CD4-positive, alpha-beta memory T cell (primary cell): ENCODE data around the gene DNHD1. TPM values are rescaled to one million over a fixed set of nuclear protein-coding genes. Genes with fewer than 3 reads are reported as not detected.

Experiments used
- CTCF ChIA-PET: fragments of 350-600 bp; sonication (Branson Sonifier 250); formaldehyde crosslinking; loops from one replicate; lab custom pipeline; 2021; ENCODE audit warnings: inconsistent platforms; ENCODE audit not compliant: partially characterized antibody; lab: Charles Lee
- POLR2A ChIA-PET: fragments of 350-600 bp; sonication (Branson Sonifier 250); formaldehyde crosslinking; loops from one replicate; lab custom pipeline; 2021; ENCODE audit not compliant: partially characterized antibody; lab: Charles Lee
- DNase-seq, 5 donors: peaks; one replicate each; pipeline versions ENCODE4 v3.0.0 to v3.0.0-alpha.2; 2020 to 2022; ENCODE audit warnings: mixed read lengths in 1 of 5
- H3K27ac ChIP-seq: one replicate; pipeline ENCODE4 v1.7.0; 2013; ENCODE audit warnings: low read depth, low read length
- H3K27me3 ChIP-seq: 2 replicates; pipeline ENCODE4 v1.7.0; 2013; ENCODE audit warnings: mild to moderate bottlenecking, low read length, moderate library complexity; ENCODE audit not compliant: insufficient read depth
- H3K36me3 ChIP-seq: 2 replicates; pipeline ENCODE4 v1.7.0; 2013; ENCODE audit warnings: mild to moderate bottlenecking, low read length, moderate library complexity; ENCODE audit not compliant: insufficient read depth
- H3K4me1 ChIP-seq: 2 replicates; pipeline ENCODE4 v1.7.0; 2013; ENCODE audit warnings: mild to moderate bottlenecking, low read length, moderate library complexity; ENCODE audit not compliant: insufficient read depth
- H3K4me3 ChIP-seq, 2 donors: one replicate each; pipeline ENCODE4 v1.7.0; 2013; ENCODE audit warnings: low read length in 2 of 2, mild to moderate bottlenecking in 1 of 2
- H3K9me3 ChIP-seq, 2 donors: one replicate each; pipeline ENCODE4 v1.7.0; 2013; ENCODE audit warnings: low read length in 2 of 2, control low read depth in 1 of 2; ENCODE audit not compliant: control insufficient read depth in 1 of 2
- H3K27ac Mint-ChIP-seq, 7 donors: one replicate each; pipeline ENCODE4 v1.8.0; 2020 to 2021; ENCODE audit warnings: mixed read lengths in 7 of 7, mild to moderate bottlenecking in 6 of 7, inconsistent platforms in 3 of 7, moderate library complexity in 3 of 7
- H3K27me3 Mint-ChIP-seq, 2 donors: one replicate each; pipeline ENCODE4 v1.8.0; 2020 to 2021; ENCODE audit warnings: mixed read lengths in 2 of 2
- H3K36me3 Mint-ChIP-seq, 2 donors: one replicate each; pipeline ENCODE4 v1.8.0; 2020 to 2021; ENCODE audit warnings: mixed read lengths in 2 of 2, inconsistent platforms in 1 of 2, mild to moderate bottlenecking in 1 of 2
- H3K4me1 Mint-ChIP-seq, 4 donors: one replicate each; pipeline ENCODE4 v1.8.0; 2020 to 2021; ENCODE audit warnings: mixed read lengths in 4 of 4, mild to moderate bottlenecking in 1 of 4
- H3K4me3 Mint-ChIP-seq, 8 donors: one replicate each; pipeline ENCODE4 v1.8.0; 2020 to 2021; ENCODE audit warnings: mixed read lengths in 8 of 8, mild to moderate bottlenecking in 7 of 8, moderate library complexity in 6 of 8, inconsistent platforms in 3 of 8
- H3K9me3 Mint-ChIP-seq, 8 donors: one replicate each; pipeline ENCODE4 v1.8.0; 2020 to 2021; ENCODE audit warnings: mixed read lengths in 8 of 8, mild to moderate bottlenecking in 5 of 8, inconsistent platforms in 3 of 8, moderate library complexity in 1 of 8
- intact Hi-C: fragments of 100-400 bp; cut with micrococcal nuclease; formaldehyde crosslinking; loops from one replicate; pipeline ENCODE4 v1.15.1; 2023
- polyA plus RNA-seq, 2 donors: library from polyadenylated mRNA; unstranded; fragments of 300-500 nt; fragmentation: Illumina TruSeq; gene quantifications; one replicate each; pipeline ENCODE4 v1.2.3, GENCODE V29; 2021
- total RNA-seq, 2 experiments: library from RNA; stranded (reverse); gene quantifications; one replicate each; pipeline ENCODE4 v1.2.3, GENCODE V29; 2021

Gene DNHD1
- total and polyA plus RNA-seq, 4 experiments from 2014 or later: 1.2 to 54.0 (median 23.6) TPM

DNA sequence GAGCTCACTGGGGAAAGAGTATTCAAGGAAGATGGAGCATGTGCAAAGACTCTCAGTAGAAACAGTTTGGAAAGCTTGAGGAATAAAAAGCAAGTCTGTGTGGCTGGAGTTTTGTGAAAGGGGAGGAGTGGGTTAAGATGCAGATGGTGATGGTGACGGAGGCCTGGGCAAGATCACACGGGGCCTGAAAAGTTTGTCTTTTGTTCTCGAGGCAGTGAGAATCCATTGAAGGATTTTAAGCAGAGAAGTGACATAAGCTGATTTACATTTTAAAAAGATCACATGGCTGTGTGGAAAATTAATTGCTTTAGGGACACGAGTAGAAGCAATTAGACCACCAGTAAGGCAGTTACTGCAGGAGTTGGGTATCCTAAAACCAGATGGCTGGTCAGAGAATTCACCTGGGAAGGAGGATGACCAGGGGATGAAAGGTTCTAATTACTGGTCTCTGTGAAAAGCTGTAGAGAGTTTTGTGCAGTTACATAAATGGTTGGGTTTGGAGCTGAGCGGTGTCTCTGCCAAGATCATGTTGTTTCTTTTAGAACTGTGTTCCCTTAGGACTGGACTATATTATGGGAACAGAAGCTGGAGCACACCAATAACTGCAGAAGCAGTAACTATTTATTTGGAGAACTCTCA lies 99.3 kb downstream of the DNHD1 start:
- Mint-ChIP-seq H3K36me3 (peaks cover 46 to 72% of the 10 kb centered on the region in 2 donors), H3K4me3 (no peak overlapping the region), H3K27ac (peak overlapping the region in 2 of 7 donors; percentile 11 to 57), H3K9me3 (no peaks in the 10 kb centered on the region), H3K4me1 (peaks cover 25 to 47% (median 35%) of the 10 kb centered on the region in 4 donors), H3K27me3 (no peaks in the 10 kb centered on the region)
- ChIA-PET POLR2A (interaction anchor here (1.0 to 2.0 kb wide), 3 partner anchors 16 to 87 kb away, joined by 3 to 7 read pairs (median 6); partner anchors contain the start of genes MRPL17, TAF10 and TPP1), CTCF (interaction anchor here (0.9 to 1.3 kb wide), 3 partner anchors 8 to 87 kb away, joined by 3 to 4 read pairs (median 4); partner anchors contain the start of genes ILK and MRPL17)
- no peaks in the 10 kb centered on the region for H3K27me3 ChIP-seq
- intact Hi-C loops: no loop called here
- H3K9me3 ChIP-seq: no peaks in the 10 kb centered on the region
- peaks cover 39% of the 10 kb centered on the region for H3K36me3 ChIP-seq
- H3K4me3 ChIP-seq: no peak overlapping the region
- peaks cover 8% of the 10 kb centered on the region for H3K4me1 ChIP-seq
- H3K27ac ChIP-seq: no peak overlapping the region
- no peak for DNase-seq

GRCh38 chr11:6598555-6598954 lies 101.5 kb downstream of the DNHD1 start:
- peaks cover 44% of the 10 kb centered on the region for H3K36me3 ChIP-seq
- peak overlapping the region in 2 of 7 donors; percentile 37 to 77 for H3K27ac Mint-ChIP-seq
- H3K9me3 ChIP-seq: no peaks in the 10 kb centered on the region
- no peaks in the 10 kb centered on the region for H3K27me3 Mint-ChIP-seq
- H3K27ac ChIP-seq: no peak overlapping the region
- ChIA-PET CTCF (interaction anchor here (0.9 to 1.2 kb wide), 2 partner anchors 67 to 85 kb away, joined by 3 to 4 read pairs; partner anchors contain the start of gene MRPL17), POLR2A (interaction anchor here (1.4 to 2.3 kb wide), 2 partner anchors 14 to 20 kb away, joined by 4 to 12 read pairs; partner anchors contain the start of genes TAF10 and TPP1)
- intact Hi-C loops: no loop called here
- peaks cover 25% of the 10 kb centered on the region for H3K4me1 ChIP-seq
- peaks cover 39 to 65% of the 10 kb centered on the region in 2 donors for H3K36me3 Mint-ChIP-seq
- H3K4me3 ChIP-seq: no peak overlapping the region
- no peaks in the 10 kb centered on the region for H3K27me3 ChIP-seq
- H3K4me3 Mint-ChIP-seq: no peak overlapping the region
- no peak for DNase-seq
- H3K9me3 Mint-ChIP-seq: no peaks in the 10 kb centered on the region
- H3K4me1 Mint-ChIP-seq: peaks cover 30 to 40% (median 34%) of the 10 kb centered on the region in 4 donors

DNA sequence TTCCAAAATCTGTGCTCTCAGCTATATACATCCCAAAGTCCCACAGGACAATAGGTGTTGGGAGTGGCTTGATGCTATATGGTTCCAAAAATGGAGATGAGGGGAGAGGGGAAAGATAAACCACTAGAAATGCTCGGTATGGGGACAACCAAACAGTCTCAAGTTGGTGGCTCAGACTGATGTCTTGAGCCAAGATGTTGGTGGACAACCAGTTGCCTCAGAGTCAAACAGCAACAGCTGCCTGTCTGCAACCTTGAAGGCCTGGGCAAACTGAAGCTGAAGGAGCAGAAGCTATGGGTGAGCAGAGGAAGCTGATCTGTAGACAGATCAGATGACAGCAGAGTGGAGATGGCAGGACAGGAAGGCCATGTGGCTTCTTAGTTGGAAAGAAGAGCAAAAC lies 102.4 kb downstream of the DNHD1 start:
- peaks cover 32 to 56% of the 10 kb centered on the region in 2 donors for H3K36me3 Mint-ChIP-seq
- H3K27me3 Mint-ChIP-seq: no peaks in the 10 kb centered on the region
- no peaks in the 10 kb centered on the region for H3K9me3 Mint-ChIP-seq
- ChIA-PET CTCF (interaction anchor here (0.9 to 1.2 kb wide), 3 partner anchors 68 to 84 kb away, joined by 3 to 4 read pairs (median 3); partner anchors contain the start of gene MRPL17), POLR2A (interaction anchor here (1.4 to 2.3 kb wide), 2 partner anchors 13 to 20 kb away, joined by 4 to 12 read pairs; partner anchors contain the start of genes TAF10 and TPP1)
- Histone ChIP-seq H3K4me1 (peaks cover 22% of the 10 kb centered on the region), H3K27me3 (no peaks in the 10 kb centered on the region), H3K4me3 (no peak overlapping the region), H3K27ac (no peak overlapping the region), H3K36me3 (peaks cover 44% of the 10 kb centered on the region), H3K9me3 (no peaks in the 10 kb centered on the region)
- no peak overlapping the region for H3K4me3 Mint-ChIP-seq
- intact Hi-C loops: no loop called here
- H3K4me1 Mint-ChIP-seq: peaks cover 21 to 31% (median 25%) of the 10 kb centered on the region in 4 donors
- H3K27ac Mint-ChIP-seq: peak overlapping the region in 2 of 7 donors; percentile 17 to 37
- DNase-seq: no peak

- no peak for DNase-seq
- CTCF ChIA-PET: interaction anchor here (1.1 kb wide), 1 partner anchor 83 kb away, joined by 3 read pairs; the partner anchor contains the start of gene MRPL17
- H3K36me3 Mint-ChIP-seq: peaks cover 31 to 53% of the 10 kb centered on the region in 2 donors
Measured at GRCh38 chr11:6599881-6600390, 102.9 kb downstream of the DNHD1 start.

GRCh38 chr11:6601041-6601461 lies 104.0 kb downstream of the DNHD1 start:
- POLR2A ChIA-PET: interaction anchor here (4.6 kb wide), 1 partner anchor 11 kb away, joined by 69 read pairs; the partner anchor contains the start of gene TAF10
- CTCF ChIA-PET: no interaction called here
- DNase-seq: no peak

More at GRCh38 chr11:6599881-6600390, 102.9 kb downstream of the DNHD1 start:
- peaks cover 27% of the 10 kb centered on the region for H3K4me1 ChIP-seq
- Mint-ChIP-seq H3K27ac (peak overlapping the region in 2 of 7 donors; percentile 24 to 37), H3K4me3 (no peak overlapping the region), H3K9me3 (no peaks in the 10 kb centered on the region), H3K4me1 (peaks cover 18 to 29% (median 23%) of the 10 kb centered on the region in 4 donors), H3K27me3 (no peaks in the 10 kb centered on the region)
- POLR2A ChIA-PET: interaction anchor here (1.4 to 2.3 kb wide), 2 partner anchors 12 to 19 kb away, joined by 4 to 12 read pairs; partner anchors contain the start of genes TAF10 and TPP1
- H3K27ac ChIP-seq: no peak overlapping the region
- intact Hi-C loops: loop anchor here (5.0 kb wide), 2 partner anchors 68 to 223 kb away; no protein-coding TSS in a partner anchor
- H3K27me3 ChIP-seq: no peaks in the 10 kb centered on the region
- H3K36me3 ChIP-seq: peaks cover 44% of the 10 kb centered on the region
- no peaks in the 10 kb centered on the region for H3K9me3 ChIP-seq
- no peak overlapping the region for H3K4me3 ChIP-seq

GRCh38 chr11:6602096-6602940 lies 105.2 kb downstream of the DNHD1 start:
- peak overlapping the region in 1 of 8 donors; percentile 63 for H3K4me3 Mint-ChIP-seq
- Histone ChIP-seq H3K36me3 (peaks cover 39% of the 10 kb centered on the region), H3K9me3 (no peaks in the 10 kb centered on the region), H3K27me3 (no peaks in the 10 kb centered on the region), H3K27ac (peak overlapping the region; percentile 85), H3K4me3 (peak overlapping the region; percentile 94 to 96), H3K4me1 (peaks cover 51% of the 10 kb centered on the region)
- H3K9me3 Mint-ChIP-seq: no peaks in the 10 kb centered on the region
- H3K27ac Mint-ChIP-seq: peak overlapping the region in 4 of 7 donors; percentile 32 to 73 (median 68)
- ChIA-PET CTCF (interaction anchor here (0.5 to 7.6 kb wide), 13 partner anchors 11 to 144 kb away, joined by 3 to 109 read pairs (median 7); partner anchors contain the start of genes MRPL17, TAF10 and TPP1), POLR2A (interaction anchor here (0.6 to 9.6 kb wide), 7 partner anchors 10 to 183 kb away, joined by 3 to 132 read pairs (median 3); partner anchors contain the start of genes APBB1, MRPL17, TAF10 and TPP1)
- H3K4me1 Mint-ChIP-seq: peaks cover 18 to 30% (median 23%) of the 10 kb centered on the region in 4 donors
- DNase-seq: no peak
- no peaks in the 10 kb centered on the region for H3K27me3 Mint-ChIP-seq
- H3K36me3 Mint-ChIP-seq: peaks cover 25 to 41% of the 10 kb centered on the region in 2 donors
- intact Hi-C loops: loop anchor here (5.0 kb wide), 2 partner anchors 70 to 225 kb away; no protein-coding TSS in a partner anchor

More at GRCh38 chr11:6601041-6601461, 104.0 kb downstream of the DNHD1 start:
- H3K4me3 Mint-ChIP-seq: peak overlapping the region in 1 of 8 donors; percentile 35
- intact Hi-C loops: loop anchor here (5.0 kb wide), 2 partner anchors 69 to 224 kb away; no protein-coding TSS in a partner anchor
- Histone ChIP-seq H3K27me3 (no peaks in the 10 kb centered on the region), H3K27ac (no peak overlapping the region), H3K4me3 (no peak overlapping the region), H3K4me1 (peaks cover 38% of the 10 kb centered on the region), H3K9me3 (no peaks in the 10 kb centered on the region), H3K36me3 (peaks cover 39% of the 10 kb centered on the region)
- H3K27me3 Mint-ChIP-seq: no peaks in the 10 kb centered on the region
- H3K4me1 Mint-ChIP-seq: peaks cover 18 to 23% (median 22%) of the 10 kb centered on the region in 4 donors
- no peaks in the 10 kb centered on the region for H3K9me3 Mint-ChIP-seq
- H3K36me3 Mint-ChIP-seq: peaks cover 26 to 47% of the 10 kb centered on the region in 2 donors
- H3K27ac Mint-ChIP-seq: peak overlapping the region in 2 of 7 donors; percentile 32 to 69
